ENCODE results near the gene IGFBPL1.
"Not testable (repeated sequence)": the region's sequence is repeated elsewhere in the genome, so short reads cannot be mapped to it uniquely, and the experiment has no call there.

The IGFBPL1 gene

DNA sequence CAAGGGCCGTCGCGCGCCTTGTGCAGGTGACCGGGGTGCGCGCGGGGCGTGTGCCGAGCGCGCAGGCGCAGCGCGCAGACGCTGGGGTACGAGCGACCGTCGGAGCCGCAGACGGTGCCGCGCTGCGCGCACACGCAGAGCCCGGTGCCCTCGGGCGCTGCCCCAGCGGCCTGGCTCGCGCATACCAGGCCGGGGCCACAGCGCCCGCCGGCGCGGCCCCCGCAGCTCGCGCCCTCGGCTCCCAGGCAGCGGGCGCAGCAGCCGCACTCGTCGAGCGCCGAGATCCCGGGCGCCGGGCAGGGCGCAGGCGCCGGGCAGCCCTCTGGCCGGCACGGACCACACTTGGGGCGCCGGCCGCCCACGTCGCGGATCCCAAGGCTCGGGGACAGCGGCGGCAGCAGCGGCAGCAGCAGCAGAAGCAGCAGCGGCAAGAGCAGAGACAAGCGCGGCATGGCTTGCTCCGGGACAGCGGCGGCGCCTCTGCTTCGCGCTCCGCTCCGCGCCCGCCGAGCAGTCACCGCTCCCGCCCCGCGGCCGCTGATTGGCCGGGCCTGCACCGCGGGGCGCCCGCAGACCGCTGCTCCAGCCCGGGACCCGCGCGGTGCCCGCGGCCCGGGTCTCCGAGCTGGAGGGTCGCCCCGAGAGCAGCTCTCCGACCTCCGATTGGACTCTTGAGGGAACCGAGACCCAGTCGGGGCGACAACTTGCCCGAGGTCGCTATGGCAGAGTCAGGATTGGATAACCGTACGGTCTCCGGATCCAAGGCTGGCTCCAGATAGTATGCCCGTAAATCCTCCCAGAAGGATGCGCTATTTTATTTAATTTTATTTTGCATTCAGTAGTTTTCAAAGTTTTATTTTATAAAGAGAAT is at the start of gene IGFBPL1:
TSS of gene IGFBPL1 (minus strand) at position 482 of the 871 bp plus-strand sequence. CDS start at position 452, 30 bp downstream.
- DNase-seq, result no peak

- DNase-seq, result not testable (repeated sequence)
Observed at GRCh38 chr9:38472583-38473249, 48.5 kb upstream of the IGFBPL1 start.

- no peak for DNase-seq
Observed at GRCh38 chr9:38467404-38467803, 43.1 kb upstream of the IGFBPL1 start.

GRCh38 chr9:38453835-38454234 is 29.6 kb upstream of the IGFBPL1 start:
- no peak for DNase-seq

DNA sequence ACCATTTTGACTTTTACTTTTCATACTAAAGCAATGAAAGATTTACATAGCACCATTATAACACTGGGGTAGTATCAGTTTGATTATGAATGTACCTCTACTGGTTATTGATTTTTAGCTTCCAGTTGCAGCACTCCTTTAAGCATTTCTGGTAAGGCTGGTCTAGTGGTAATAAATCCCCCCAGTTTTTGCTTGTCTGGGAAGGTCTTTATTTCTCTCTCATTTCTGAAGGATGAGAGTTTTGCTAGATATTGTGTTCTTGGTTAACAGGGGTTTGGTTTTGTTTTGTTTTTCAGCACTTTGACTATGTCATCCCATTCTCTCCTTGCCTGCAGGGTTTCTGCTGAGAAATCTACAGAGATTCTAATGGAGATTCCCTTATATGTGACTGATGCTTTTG is 26.9 kb upstream of the IGFBPL1 start:
- no peak for DNase-seq

DNA sequence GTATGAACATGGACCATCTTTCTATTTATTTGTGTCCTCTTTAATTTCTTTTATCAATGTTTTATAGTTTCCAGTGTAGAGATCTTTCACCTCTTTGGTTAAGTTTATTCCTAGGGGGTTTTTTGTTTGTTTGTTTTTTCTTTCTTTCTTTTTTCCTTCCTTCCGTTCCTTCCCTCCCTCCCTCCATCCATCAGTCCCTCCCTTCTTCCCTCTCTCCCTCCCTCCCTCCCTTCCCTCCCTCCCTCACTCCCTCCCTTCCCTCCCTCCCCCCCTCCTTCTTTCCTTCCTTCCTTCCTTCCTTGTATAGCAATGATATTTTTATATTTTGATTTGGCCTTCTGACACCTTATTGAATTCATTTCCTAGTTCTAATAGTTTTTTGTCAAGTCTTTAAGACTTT is 23.4 kb upstream of the IGFBPL1 start:
- DNase-seq, result no peak

DNA sequence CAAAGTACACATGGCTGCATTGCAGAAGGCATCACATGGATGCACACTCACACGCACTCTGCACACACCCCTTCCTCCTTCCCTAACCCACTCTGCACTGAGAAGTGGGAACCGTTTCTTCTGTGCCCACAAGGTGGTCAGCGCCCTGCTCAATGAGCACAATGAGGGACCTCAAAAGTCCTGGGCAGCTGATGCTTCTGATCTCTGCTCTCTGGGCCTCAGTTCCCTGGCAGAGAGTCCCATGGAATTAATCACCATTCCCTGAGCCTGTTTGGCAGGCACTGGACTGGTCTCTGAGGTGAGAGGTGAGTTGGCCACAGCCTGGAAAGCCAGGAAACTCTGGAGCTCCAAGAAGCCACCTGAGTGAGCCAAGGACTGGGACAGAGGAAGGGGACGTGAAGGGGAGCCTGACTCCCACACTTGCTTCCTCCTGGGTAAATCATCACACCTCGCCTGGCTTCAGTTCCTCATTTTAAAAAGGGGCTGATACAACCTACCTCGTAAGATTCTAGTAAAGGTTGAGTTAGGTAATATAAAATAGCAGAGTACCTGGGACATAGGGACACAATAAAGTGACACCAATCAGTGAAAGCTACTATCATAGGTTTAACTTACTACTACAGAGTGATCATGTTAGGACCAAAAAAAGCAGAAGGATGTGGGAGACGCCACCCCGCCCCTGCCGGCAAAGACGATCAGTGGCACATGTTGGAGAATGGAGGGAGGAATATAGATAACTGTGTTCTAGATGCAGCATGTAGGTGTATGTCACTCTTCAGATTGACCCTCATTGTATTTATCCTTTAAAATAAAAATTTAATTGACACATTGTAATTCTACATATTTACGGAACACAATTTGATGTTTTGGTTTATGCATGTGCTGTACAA is 21.1 kb upstream of the IGFBPL1 start:
- no peak for DNase-seq

DNA sequence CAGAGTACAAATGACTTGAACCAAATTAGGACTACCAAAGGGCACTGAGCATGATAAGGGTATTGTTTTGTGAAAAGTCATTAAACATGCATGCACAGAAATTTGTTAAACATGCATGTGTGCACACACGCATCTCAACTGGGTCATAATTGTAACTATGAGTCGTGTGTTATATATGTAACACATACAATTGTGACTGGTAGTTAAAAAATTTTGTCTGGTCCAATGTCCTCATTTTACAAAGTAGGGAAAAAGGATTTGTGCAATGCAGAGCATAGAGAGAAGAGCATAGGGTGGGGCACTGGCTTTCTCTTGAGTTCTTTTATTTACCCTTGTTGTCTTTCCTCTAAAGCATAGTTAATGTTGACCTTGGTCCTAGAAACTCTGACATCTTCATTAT is 19.3 kb upstream of the IGFBPL1 start:
- DNase-seq, result no peak

DNA sequence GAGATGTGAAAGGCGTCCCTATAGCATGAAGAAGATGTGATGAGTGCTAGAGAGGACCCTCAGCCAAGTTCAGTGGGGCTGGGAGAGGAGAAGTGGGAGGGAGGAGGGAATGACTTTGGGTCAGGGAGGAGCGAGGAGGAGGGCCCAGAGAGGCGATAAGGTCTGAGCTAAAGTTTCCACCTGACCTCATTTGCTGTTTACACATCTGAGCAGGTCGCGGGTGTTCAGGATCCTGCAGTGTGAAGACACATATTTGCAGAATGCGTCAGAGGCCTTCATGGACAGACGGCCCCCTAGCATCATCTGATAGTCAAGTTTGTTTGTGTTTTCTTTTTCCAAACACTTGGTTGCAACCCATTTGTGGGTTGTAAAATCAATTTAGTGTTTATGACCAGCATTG is 18.9 kb upstream of the IGFBPL1 start:
- no peak for DNase-seq

DNA sequence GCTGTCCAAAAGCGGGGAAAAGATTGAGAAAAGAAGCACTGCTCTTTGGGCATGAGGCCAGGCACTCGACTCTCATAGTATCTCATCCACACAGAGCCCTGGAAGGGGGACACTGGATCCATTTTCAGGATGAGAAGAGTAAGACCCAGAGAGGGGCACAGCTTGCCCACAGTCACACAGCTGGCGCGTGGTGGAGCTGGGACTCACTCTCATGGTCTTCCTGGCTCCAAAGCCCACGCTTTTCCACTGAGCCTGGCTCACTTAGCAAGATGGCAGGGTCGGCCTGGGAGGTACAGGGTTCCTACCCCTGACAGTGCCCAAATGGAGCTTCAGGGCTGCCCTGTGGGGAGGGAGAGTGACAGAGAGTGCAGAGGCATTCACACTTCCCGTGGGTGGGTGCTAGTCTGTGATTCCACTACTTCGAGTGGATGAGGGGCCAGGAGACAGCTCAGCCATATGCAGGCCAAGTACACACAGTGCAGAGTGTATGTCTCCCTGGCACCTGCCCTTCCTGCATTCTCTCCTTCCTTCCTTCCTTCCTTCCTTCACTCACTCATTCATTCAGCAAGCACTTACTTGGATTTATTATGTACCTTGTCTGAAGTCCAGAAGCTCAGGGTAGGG is 18.3 kb upstream of the IGFBPL1 start:
- DNase-seq, result no peak

DNA sequence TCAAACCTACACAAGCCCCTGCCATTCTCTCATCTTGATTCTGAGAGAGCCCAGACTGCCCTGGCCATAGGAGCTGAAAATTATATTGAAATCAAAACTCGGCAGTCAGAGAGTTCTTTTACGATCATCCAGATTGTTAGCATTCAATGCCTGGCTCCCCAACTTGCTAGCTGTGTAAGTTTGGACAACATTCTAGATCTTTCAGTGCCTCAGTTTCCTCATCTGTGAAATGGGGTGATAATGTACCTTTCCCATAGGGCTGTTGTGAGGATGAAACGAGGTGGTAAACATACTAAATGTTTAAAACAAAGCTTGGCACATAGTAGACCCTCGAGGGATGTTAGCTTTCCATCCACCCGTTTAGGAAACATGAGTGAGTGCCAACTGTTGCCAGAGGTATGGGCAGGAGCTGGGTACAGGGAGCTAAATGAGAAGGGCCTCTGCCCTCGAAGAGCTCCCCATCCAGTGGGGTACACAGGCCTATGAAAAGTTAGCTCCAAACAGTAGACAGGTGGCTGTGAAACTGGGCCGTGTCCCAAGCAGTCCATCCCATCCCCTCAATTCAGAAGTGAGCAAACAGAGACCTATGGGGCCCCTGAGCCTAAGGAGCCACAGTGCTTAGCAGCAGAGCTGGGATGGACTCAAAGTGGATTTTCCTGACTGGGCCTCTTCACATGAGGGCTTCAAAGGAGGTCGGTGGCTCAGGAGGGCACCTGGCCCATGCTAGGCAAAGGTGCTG is 17.3 kb upstream of the IGFBPL1 start:
- DNase-seq, result no peak

DNA sequence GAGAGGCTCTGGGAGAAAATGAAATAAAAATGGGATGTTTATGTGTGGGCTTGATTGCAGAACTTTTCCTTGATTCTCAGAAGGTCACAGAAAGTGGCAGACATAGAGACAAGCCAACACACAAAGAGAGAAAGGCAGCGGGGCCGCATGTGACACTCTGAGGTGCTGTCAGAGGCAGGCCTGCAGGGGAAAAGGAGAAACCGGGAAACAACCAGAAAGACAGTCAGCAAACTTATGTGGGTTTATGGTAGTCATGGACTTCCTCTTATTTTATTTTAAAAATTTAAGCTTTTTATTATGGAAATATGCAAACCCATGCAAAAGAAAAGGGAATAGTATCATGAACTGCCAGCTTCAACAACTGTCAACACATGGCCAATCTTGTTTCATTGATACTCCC is 16.3 kb upstream of the IGFBPL1 start:
- no peak for DNase-seq

DNA sequence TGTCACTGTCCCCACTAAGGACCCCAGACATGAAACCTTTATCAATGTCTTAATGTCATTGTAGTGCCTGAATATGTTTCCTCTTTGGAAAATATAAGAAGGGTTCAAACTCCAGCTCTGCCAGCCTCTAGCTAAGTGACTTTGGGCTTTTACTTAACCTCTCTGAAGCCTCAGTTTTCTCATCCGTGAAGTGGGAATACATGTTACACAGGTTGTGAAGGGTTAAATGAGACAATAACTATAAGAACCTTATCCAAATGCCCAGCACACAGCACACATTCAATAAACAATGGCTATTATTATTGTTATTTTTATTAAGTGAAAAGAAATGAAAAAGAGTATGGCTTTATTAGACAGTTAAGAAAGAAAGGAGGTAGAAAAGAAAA is 15.7 kb upstream of the IGFBPL1 start:
- no peak for DNase-seq

- DNase-seq, result no peak
Observed at GRCh38 chr9:38439291-38439915, 15.1 kb upstream of the IGFBPL1 start.

DNA sequence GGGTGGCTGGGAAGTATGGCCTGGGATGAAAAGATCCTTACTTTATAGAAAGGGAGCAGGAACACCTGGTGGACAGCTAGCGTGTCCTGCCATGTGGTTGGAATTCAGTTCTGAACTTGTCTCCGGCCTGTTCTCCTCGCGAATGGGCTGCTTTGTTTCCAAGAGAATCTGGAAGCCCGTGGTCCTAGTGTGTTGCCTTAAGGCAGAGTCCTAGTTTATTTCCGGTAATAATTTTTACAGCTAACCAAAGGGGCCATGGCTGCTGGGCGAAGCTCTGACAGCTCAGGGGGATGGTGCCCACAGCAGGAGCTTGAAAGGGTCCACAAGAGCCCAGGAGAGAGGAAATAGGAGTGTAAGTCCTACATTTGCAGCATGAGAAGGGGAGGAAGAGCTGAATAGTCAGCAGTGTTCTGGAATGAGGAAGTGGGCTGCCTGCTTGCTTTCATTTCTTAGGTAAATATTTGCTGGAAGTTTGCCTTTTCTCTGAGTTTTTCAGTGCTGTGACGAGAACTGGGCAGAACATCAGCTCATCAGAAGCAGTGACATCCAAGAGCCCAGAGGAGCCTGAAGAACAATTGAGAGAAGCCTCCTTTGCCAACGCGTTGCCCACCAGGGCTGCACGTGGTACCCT is 13.1 kb upstream of the IGFBPL1 start:
- no peak for DNase-seq

DNA sequence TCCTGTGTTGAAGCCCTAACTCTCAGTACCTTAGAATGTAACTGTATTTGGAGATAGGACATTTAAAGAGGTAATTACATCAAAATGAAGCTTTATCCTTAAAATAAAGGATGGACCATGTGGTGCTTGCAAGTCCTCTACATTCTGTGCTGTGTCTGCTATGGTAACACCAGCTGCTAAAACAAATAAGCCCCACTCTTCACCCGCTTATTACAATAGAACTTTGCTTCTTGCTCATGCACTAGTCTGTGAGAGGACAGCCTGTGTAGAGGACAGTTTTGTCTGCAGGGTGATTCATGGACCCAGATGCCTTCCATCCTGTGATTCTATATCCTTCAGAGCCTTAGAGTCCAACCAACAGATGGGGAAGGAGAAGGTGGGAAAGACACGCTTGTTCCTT is 12.5 kb upstream of the IGFBPL1 start:
- DNase-seq, result no peak

- DNase-seq, result no peak
Observed at GRCh38 chr9:38435521-38435920, 11.3 kb upstream of the IGFBPL1 start.

DNA sequence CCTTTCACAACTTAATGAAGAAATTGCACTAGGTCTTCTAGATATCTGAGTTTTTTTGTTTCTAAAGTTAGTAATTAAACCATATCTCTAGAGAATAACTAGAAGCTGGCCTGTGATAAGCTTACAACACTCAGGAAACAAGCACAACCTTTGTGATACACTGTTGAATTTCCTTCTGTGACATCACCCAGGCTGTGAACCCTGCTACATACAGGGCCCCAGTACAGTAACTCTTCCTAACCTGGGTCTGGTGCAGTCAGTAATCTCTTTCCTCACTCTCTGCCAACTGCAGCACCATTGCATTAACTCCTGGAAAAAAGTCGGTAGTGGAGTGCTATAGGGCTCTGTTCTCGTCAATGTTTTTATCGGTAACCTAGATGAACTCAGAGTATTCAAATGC is 10.6 kb upstream of the IGFBPL1 start:
- DNase-seq, result no peak

DNA sequence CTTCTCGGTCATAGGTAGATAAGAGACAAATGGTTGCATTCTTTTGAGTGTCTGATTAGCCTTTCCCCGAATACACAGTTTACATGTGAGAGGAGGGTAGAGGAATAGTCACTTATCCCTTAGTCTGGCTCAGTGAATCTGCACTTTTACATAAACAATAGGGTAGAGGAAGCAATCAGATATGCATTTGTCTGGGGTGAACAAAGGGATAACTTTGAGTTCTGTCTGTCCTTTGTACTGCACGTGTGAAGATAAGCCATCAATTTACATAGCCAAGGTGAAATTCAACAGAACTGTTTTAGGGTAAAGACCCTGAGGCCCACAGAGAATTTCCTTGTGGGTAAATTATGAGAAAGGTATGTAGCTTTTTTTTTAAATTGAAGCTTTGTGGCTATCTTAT is 10.1 kb upstream of the IGFBPL1 start:
- DNase-seq, result no peak

GRCh38 chr9:38432922-38433510 is 8.8 kb upstream of the IGFBPL1 start:
- no peak for DNase-seq

DNA sequence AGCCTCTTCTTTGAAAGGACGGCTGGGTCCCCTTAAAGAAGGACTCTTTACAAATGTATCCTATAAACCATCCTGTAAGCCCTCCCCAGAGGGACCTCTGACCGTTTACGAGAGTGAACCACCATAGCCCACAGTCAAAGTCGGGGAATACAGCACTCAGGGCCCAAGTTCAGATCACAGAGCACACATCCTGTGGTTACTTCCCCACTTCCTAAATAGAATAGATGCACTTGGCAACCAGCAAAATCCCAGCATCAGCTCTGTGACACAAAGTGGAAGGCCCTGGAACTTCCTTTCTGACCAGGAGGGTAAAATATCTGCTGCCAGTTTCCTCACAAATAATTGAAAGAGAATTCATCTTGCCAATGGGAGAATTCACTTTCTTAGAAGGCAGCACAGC is 6.9 kb upstream of the IGFBPL1 start:
- DNase-seq, result no peak

All from activated CD4-positive, CD25-positive, alpha-beta regulatory T cell (primary cell).